Measurements from ENCODE around the gene CHURC1. TPM values are rescaled to one million over a fixed set of nuclear protein-coding genes. Genes with fewer than 3 reads are reported as not detected.

The CHURC1 gene
- total and polyA plus RNA-seq, 2 of the 4 experiments (the other 2 are of a cell fraction): 38.0 to 69.5 TPM

DNA sequence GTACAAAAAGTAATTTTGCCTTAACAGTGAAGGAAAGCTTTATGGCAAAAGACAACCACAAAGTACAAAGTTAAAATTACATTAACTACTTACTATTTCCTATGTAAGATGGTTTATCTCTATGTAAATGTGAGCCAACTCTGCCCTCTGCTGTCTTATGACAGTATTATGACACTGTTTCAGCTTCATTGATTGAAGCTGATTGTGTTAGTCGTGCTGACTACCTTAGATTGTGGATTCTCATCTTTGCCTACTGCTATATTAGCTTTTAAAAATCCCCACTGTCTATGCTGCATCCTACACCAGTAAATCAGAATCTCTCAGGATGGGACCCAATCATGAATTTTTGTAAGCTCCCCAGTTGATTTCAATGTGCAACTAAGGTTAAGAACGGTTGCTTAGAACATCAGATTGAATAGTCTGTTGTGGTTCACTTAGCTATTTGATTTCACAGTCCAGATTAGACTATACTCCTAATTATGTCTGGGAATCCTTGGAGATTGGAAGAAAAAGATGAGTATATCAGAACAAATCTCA is 22.3 kb upstream of the CHURC1 start:
- Histone ChIP-seq H4K91ac (ENCODE audit: insufficient read depth, low read depth, low read length) (no peak overlapping the region), H2BK5ac (ENCODE audit: low read depth, low read length, poor library complexity, severe bottlenecking) (no peak overlapping the region), H3K27me3 (ENCODE audit: control insufficient read depth, insufficient read depth, low read length) (peaks cover 15% of the 10 kb centered on the region), H3K36me3 (ENCODE audit: control insufficient read depth, insufficient read depth, low read length) (no peaks in the 10 kb centered on the region), H4K5ac (ENCODE audit: low read depth, low read length) (no peak overlapping the region), H3K18ac (ENCODE audit: low read depth, low read length) (no peak overlapping the region), H2AK9ac (replicated peaks; ENCODE audit: low read depth, low read length, poor library complexity) (no peak overlapping the region), H3K4me3 (ENCODE audit: insufficient read depth, low read depth, low read length) (no peak overlapping the region), H3K27ac (ENCODE audit: insufficient read depth, low read length) (no peak overlapping the region), H3K23ac (ENCODE audit: low read depth, low read length) (no peak overlapping the region), H3K9me1 (ENCODE audit: insufficient read depth, low read length) (no peaks in the 10 kb centered on the region), H2AK5ac (ENCODE audit: low read depth, low read length) (no peak overlapping the region), H3K56ac (ENCODE audit: extremely low read depth, insufficient read depth, low read length) (no peak overlapping the region), H3K4ac (ENCODE audit: low read depth, low read length) (no peak overlapping the region), H2BK120ac (ENCODE audit: low read depth, low read length) (no peak overlapping the region), H2BK15ac (ENCODE audit: low read depth, low read length) (no peak overlapping the region), H4K20me1 (ENCODE audit: insufficient read depth, low read length) (no peaks in the 10 kb centered on the region), H2AFZ (replicated peaks; ENCODE audit: low read length, poor library complexity) (no peak overlapping the region), H3K9me3 (ENCODE audit: control insufficient read depth, insufficient read depth, low read length) (no peaks in the 10 kb centered on the region), H3K79me1 (ENCODE audit: low read depth in 1 of 2, low read length in 2 of 2) (no peaks in the 10 kb centered on the region), H3K4me1 (ENCODE audit: control insufficient read depth, insufficient read depth, low read length) (no peaks in the 10 kb centered on the region), H3K4me2 (ENCODE audit: low read depth, low read length) (no peak overlapping the region), H3K14ac (replicated peaks; ENCODE audit: low read depth, low read length) (no peak overlapping the region), H4K8ac (ENCODE audit: low read depth in 2 of 2, low read length in 2 of 2) (no peak overlapping the region), H2BK20ac (ENCODE audit: low read depth, low read length) (no peak overlapping the region), H3K9ac (ENCODE audit: low read depth, low read length) (no peak overlapping the region)
- dilution Hi-C loops (cut with HindIII; ENCODE audit: low sequenced_read_pairs, unreplicated experiment) (no loop called here), in situ Hi-C loops (cut with MboI; ENCODE audit: low sequenced_read_pairs) (loop anchor here (10.0 kb wide), 1 partner anchor 537 kb away; no protein-coding TSS in a partner anchor), intact Hi-C loops (cut with micrococcal nuclease) (loop anchor here (5.0 kb wide), 5 partner anchors 70 to 550 kb away; no protein-coding TSS in a partner anchor)
- peak; percentile 77 for DNase-seq
- TF ChIP-seq ELK1 (IDR thresholded peaks at IDR 0.05; ENCODE audit: borderline replicate concordance, low read depth, low read length): no peak
- TF ChIP-seq SMC3 (IDR thresholded peaks at IDR 0.05; ENCODE audit: low read depth, low read length): peak; percentile 76
- TF ChIP-seq RAD21 (IDR thresholded peaks at IDR 0.05; ENCODE audit: low read length): peak; percentile 84
- peak; percentile 68 for TF ChIP-seq CTCF (conservative IDR thresholded peaks at IDR 0.05; ENCODE audit: low read depth, low read length)
- whole genome bisulfite sequencing, 2 experiments (ENCODE audit: extremely low coverage in 2 of 2, insufficient read length in 1 of 2): no CpG with 5 or more reads among the region's 2 CpGs
- peak; percentile 85 for ATAC-seq (ENCODE audit: low read depth)
- CTCF ChIA-PET: interaction anchor here (0.6 to 4.2 kb wide), 23 partner anchors 9 to 355 kb away, joined by 3 to 31 read pairs (median 4); no protein-coding TSS in a partner anchor
- BruUV-seq (replicated peaks): no TSS peak
- POLR2A ChIA-PET (ENCODE audit: unreplicated experiment): interaction anchor here (0.6 to 1.0 kb wide), 2 partner anchors 69 to 284 kb away, joined by 3 to 6 read pairs; no protein-coding TSS in a partner anchor
